Activated naive CD4-positive, alpha-beta T cell treated with anti-CD3 and anti-CD28 coated beads for 36 hours (primary cell): ENCODE measurements around the gene AJAP1. TPM values are rescaled to one million over a fixed set of nuclear protein-coding genes. Genes with fewer than 3 reads are reported as not detected.

Experiments used
- CTCF ChIA-PET: fragments of 350-600 bp; sonication (Branson Sonifier 250); formaldehyde crosslinking; loops from one replicate; lab custom pipeline; 2021; ENCODE audit warnings: antibody characterized with exemption; lab: Charles Lee
- DNase-seq: peaks from one replicate; pipeline ENCODE4 v3.0.0-alpha.2; 2020
- H3K27ac Mint-ChIP-seq: one replicate; pipeline ENCODE4 v1.8.0; 2021; ENCODE audit warnings: mild to moderate bottlenecking, mixed read lengths
- H3K27me3 Mint-ChIP-seq: one replicate; pipeline ENCODE4 v1.8.0; 2021; ENCODE audit warnings: low read depth, mixed read lengths
- H3K36me3 Mint-ChIP-seq: one replicate; pipeline ENCODE4 v1.8.0; 2021; ENCODE audit warnings: low read depth, mixed read lengths
- H3K4me1 Mint-ChIP-seq: one replicate; pipeline ENCODE4 v1.8.0; 2021; ENCODE audit warnings: low read depth, mixed read lengths
- H3K4me3 Mint-ChIP-seq: one replicate; pipeline ENCODE4 v1.8.0; 2021; ENCODE audit warnings: mild to moderate bottlenecking, moderate library complexity, mixed read lengths
- H3K9me3 Mint-ChIP-seq: one replicate; pipeline ENCODE4 v1.8.0; 2021; ENCODE audit warnings: mixed read lengths
- intact Hi-C: fragments of 100-400 bp; cut with micrococcal nuclease; formaldehyde crosslinking; loops from one replicate; pipeline ENCODE4 v1.15.1; 2023
- total RNA-seq, 2 experiments: library from RNA; stranded (reverse); gene quantifications; one replicate each; pipeline ENCODE4 v1.2.3, GENCODE V29; 2021

The AJAP1 gene
- total RNA-seq, 2 experiments from 2014 or later = 0.15 TPM; not detected in 1

DNA sequence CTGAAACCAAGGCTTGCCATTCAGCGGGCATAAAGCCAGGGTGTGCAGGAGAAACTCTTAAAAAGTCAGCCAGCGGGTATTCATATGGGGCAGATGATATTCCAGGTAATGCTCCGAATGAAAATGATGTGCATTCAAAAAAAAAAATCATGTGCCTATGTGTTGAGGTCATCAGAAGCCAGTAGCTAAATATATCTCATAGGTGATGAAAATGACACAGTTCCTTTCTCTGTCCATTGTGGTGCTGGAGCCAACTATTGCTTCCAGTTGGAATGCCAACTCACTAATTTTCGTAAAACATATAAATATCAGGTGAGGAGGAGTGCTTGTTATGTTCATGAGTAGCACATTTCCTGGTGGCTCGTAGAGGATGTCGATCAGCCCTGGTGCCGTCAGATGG is 23.2 kb downstream of the AJAP1 start:
- no peak for DNase-seq
- intact Hi-C loops = no loop called here
- H3K27ac Mint-ChIP-seq = no peak overlapping the region
- no peak overlapping the region for H3K4me3 Mint-ChIP-seq
- no peaks in the 10 kb centered on the region for H3K4me1 Mint-ChIP-seq
- peaks cover 16% of the 10 kb centered on the region for H3K9me3 Mint-ChIP-seq
- peaks cover 4% of the 10 kb centered on the region for H3K27me3 Mint-ChIP-seq
- CTCF ChIA-PET = no interaction called here
- H3K36me3 Mint-ChIP-seq = peaks cover 2% of the 10 kb centered on the region

DNA sequence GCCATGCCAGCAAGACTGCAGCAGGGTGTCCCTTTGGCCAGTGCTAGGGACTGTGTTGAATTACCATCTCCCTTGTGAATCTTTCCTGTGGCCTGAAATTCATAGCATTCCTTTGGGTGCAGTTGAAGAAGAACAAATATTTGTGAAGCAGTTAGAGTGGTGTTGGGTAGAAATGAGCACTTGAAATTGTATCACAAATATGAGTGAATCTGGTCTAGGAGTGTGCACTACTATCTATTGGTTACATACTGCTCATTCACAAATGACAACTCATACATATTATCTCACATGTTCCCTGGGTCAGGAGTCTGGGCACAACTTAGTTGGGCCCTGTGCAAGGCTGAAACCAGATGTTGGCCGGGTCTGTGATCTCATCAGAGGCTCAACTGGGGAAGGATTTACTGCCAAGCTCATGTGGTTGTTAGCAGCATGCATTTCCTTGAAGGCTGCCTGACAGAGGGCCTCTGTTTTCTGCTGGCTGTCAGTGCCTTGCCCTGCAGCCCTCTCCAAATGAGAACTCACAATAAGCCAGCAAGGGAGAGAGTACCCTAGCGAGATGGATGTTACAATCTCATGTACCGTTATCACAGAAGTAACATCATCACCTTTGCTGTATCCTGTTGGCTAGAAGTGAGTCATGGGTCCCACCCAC is 23.8 kb downstream of the AJAP1 start:
- DNase-seq = no peak
- Mint-ChIP-seq H3K27me3 (no peaks in the 10 kb centered on the region), H3K36me3 (peaks cover 2% of the 10 kb centered on the region), H3K27ac (no peak overlapping the region), H3K4me3 (no peak overlapping the region), H3K4me1 (no peaks in the 10 kb centered on the region), H3K9me3 (peaks cover 16% of the 10 kb centered on the region)
- CTCF ChIA-PET = no interaction called here
- intact Hi-C loops = no loop called here

DNA sequence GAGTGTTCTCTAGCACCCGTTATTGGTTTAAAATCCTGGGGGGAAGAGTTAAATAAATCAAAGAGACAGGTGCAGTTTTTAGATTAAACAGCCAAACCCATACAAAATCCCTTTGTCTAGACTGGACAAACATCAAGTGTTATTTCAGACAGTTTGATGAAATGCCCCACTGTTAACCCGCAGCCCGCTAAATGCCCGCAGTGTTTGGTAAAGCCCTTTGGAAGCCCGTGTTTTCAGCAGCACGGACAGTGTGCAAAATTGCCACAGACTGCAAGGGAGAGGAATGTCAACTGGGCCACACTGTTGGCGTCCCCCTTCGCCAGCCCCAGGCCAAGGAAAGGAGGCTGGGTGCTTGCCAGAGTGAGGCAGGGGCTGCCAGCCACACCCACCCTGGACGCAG is 26.6 kb downstream of the AJAP1 start:
- intact Hi-C loops = no loop called here
- peaks cover 16% of the 10 kb centered on the region for H3K9me3 Mint-ChIP-seq
- H3K4me3 Mint-ChIP-seq = no peak overlapping the region

DNA sequence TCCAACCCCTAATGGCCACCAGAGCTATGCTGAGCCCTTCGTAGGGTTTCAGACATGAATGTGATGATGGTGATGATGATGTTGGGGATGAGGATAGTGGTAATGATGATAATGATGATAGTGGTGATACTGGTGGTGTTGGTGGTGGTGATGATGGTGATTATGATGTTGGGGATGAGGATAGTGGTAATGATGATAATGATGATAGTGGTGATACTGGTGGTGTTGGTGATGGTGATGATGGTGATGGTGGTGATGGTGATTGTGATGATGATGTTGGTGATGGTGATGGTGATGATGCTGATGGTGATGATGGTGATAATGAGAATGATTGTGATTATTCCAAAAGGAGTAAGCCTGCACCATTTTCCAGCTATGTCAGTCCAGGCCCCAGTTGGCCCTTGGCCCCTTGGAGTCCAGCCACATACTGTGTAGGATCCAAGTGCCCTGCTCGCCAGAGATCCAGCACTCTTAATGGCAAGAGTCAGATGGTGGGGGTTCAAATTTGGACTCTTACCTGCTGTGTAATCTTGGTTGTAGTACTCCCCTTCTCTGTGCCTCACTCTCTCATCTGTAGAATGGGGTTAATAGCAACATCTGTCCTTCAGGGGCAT is 28.3 kb downstream of the AJAP1 start:
- intact Hi-C loops = no loop called here
- Mint-ChIP-seq H3K27ac (no peak overlapping the region), H3K4me1 (no peaks in the 10 kb centered on the region), H3K27me3 (peaks cover 3% of the 10 kb centered on the region), H3K9me3 (peaks cover 16% of the 10 kb centered on the region), H3K4me3 (no peak overlapping the region), H3K36me3 (peaks cover 2% of the 10 kb centered on the region)
- no peak for DNase-seq
- CTCF ChIA-PET = no interaction called here

More for the DNA sequence above, 26.6 kb downstream of the AJAP1 start:
- Mint-ChIP-seq H3K4me1 (no peaks in the 10 kb centered on the region), H3K36me3 (peaks cover 2% of the 10 kb centered on the region), H3K27me3 (peaks cover 3% of the 10 kb centered on the region), H3K27ac (no peak overlapping the region)
- no peak for DNase-seq
- CTCF ChIA-PET = no interaction called here

DNA sequence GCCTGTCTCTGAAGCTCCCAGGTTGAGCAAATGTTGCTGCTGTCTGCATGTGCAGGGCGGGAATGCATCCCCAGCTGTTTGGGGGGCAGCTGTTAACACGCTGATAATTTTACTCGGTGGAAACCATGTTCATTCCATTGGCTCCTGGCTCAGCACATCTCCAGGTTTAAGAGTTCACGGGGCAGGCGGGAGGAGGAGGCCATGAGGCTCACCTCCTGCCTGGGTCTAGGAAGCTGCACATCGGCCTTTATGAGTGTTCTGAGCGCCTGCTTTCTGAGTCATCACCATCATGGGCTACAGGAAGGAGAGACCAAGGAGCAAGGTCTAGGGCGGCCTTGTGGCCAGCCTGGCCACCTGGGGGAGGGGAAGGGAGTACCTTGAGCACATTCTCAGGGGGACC is 29.7 kb downstream of the AJAP1 start:
- Mint-ChIP-seq H3K27ac (no peak overlapping the region), H3K4me3 (no peak overlapping the region), H3K27me3 (peaks cover 3% of the 10 kb centered on the region), H3K4me1 (no peaks in the 10 kb centered on the region), H3K36me3 (no peaks in the 10 kb centered on the region), H3K9me3 (peaks cover 8% of the 10 kb centered on the region)
- DNase-seq = no peak
- CTCF ChIA-PET = no interaction called here
- intact Hi-C loops = no loop called here

DNA sequence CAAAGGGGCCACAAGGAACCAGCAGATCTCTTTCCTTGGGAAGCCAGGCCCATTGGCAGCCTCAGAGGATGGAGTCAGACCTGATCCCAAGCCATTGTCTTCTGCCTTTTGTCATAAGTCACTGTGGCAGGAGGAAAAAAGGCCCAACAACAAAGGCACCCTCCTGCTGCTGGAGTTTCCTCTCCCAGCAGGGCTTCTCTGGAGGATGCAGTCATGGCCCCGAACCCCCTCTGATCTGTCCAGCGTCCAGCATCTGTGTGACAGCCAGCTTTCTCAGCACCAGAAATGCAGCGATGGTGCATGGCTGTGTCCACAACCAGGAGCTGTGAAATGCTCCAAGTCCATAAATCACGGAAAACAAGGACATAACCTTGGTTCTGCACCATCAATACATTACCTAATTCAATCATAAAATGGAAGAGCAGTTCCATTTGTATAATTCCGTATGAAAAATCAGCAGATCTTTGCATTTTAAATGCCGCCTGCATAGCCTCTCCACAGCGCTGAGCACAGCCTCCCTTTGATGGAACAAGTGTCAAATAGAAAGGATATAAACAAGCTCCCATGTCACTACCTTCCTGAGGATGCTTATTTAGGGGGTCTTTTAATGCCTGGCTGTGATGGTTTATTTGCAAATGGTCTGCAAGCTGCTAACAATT is 30.6 kb downstream of the AJAP1 start:
- peaks cover 3% of the 10 kb centered on the region for H3K27me3 Mint-ChIP-seq
- H3K27ac Mint-ChIP-seq = no peak overlapping the region
- CTCF ChIA-PET = no interaction called here
- H3K4me1 Mint-ChIP-seq = no peaks in the 10 kb centered on the region
- H3K4me3 Mint-ChIP-seq = no peak overlapping the region
- intact Hi-C loops = no loop called here
- no peak for DNase-seq
- H3K9me3 Mint-ChIP-seq = peaks cover 3% of the 10 kb centered on the region
- no peaks in the 10 kb centered on the region for H3K36me3 Mint-ChIP-seq

DNA sequence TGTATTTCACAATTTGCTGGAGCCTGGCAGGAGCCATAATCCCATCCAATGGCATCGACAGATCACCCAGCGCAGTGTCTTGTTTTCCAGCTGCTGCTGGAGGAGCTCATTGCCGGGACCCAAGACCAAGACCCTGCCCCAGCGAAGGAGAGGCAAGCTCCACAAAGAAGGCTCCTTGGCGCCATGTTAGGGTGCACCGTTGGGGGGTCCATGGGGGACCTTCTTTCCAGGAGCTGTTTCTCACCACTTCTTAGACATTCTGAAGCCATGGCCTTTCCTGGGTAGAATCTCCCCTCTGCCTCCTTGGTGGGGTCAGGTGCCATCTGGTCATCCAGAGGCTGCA is 31.1 kb downstream of the AJAP1 start:
- peaks cover 3% of the 10 kb centered on the region for H3K27me3 Mint-ChIP-seq
- CTCF ChIA-PET = no interaction called here
- H3K4me1 Mint-ChIP-seq = no peaks in the 10 kb centered on the region
- peaks cover 2% of the 10 kb centered on the region for H3K9me3 Mint-ChIP-seq
- intact Hi-C loops = no loop called here
- no peak for DNase-seq
- H3K36me3 Mint-ChIP-seq = no peaks in the 10 kb centered on the region
- H3K27ac Mint-ChIP-seq = no peak overlapping the region
- no peak overlapping the region for H3K4me3 Mint-ChIP-seq

DNA sequence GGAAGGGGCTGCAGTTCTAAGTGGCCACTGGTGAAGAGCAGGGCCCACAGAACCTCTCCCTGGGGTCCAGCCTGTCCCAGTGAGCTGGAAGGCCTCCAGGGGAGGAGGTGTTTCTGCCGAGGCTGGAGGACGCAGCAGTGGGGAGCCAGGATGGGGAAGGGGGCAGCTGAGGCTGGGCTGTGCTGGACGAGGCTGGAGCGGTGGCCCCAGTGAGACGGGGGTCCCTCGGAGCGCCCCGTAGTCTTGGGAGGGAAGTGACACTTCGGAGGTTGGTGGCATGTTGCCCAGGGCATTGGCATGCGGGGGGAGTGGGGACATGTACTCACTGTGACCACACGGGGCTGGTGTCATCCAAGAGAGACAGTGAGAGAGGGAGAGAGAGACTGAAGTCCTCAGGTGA is 33.5 kb downstream of the AJAP1 start:
- H3K27me3 Mint-ChIP-seq = peaks cover 3% of the 10 kb centered on the region
- no peaks in the 10 kb centered on the region for H3K36me3 Mint-ChIP-seq
- no peak for DNase-seq
- intact Hi-C loops = no loop called here
- no peaks in the 10 kb centered on the region for H3K9me3 Mint-ChIP-seq
- CTCF ChIA-PET = no interaction called here
- no peaks in the 10 kb centered on the region for H3K4me1 Mint-ChIP-seq
- H3K4me3 Mint-ChIP-seq = no peak overlapping the region
- H3K27ac Mint-ChIP-seq = no peak overlapping the region

DNA sequence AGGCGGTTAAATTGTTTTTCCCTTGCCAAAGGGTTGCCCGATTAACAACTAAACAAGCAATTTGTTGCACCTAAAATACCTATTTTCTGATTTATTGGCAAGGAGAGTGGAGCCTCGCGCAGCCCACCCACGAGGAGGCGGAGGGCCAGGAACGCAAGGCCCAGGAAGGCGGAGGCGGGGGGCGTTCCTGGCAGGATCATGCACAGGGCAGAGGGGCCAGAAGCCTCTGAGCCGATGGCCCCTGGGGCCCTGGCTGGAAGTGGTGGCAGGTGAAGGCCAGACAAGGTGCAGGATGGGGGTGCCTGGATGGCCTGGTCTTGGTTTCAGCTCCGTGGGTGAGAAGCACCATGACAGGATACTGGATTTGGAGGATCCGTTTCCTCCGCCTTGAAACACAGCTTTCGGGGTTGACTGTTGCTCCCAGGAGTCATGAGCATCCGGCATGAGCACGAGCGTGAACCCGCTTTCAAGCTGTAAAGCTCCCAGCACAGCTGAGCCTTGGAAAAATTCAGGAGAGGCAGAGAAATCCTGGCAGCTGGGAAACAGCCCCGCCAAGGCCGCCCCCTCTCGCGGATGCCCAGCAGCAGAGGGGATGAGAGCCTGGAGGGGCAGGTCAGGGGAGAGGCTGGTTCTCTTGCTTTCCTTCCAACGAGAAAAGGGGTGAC is 35.0 kb downstream of the AJAP1 start:
- no peak for DNase-seq
- no peaks in the 10 kb centered on the region for H3K27me3 Mint-ChIP-seq

DNA sequence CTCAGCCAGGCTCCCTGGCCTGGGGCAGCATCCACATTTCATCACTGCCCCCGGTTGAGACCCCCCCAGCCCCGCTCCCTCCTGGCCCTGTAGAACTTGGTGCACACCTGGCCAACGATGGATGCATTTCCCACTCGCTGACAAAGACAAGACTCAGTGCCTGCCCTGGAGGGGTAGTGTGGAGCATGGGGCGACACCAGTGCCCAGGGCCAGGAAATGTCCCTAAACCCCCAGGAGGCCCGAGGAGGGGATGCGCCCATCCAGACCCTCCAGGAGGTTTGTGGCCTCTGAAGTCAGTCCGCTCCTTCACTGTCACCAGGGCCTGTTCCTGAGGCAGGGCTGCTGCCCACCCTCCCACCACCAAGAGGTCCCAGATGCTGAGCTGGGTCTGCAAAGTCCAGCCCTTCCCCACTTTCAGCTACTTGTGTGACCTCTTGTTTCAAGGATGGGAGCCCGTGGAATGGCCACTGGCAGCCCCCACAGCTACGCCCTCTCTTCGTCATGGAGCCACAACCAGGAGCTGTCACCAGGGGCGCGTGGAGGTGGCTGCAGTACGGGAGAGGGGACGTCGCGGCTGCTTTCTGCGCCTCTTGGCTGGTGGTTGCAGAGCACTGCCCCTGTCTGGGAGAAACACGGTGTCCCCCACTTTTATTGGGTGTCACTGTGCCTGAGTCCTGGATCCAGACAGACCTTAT is 35.7 kb downstream of the AJAP1 start:
- Mint-ChIP-seq H3K36me3 (no peaks in the 10 kb centered on the region), H3K4me1 (no peaks in the 10 kb centered on the region), H3K27me3 (no peaks in the 10 kb centered on the region), H3K4me3 (no peak overlapping the region), H3K27ac (no peak overlapping the region), H3K9me3 (no peaks in the 10 kb centered on the region)
- CTCF ChIA-PET = no interaction called here
- intact Hi-C loops = no loop called here
- DNase-seq = no peak

More for the DNA sequence above, 35.0 kb downstream of the AJAP1 start:
- intact Hi-C loops = no loop called here
- CTCF ChIA-PET = no interaction called here
- Mint-ChIP-seq H3K27ac (no peak overlapping the region), H3K4me3 (no peak overlapping the region), H3K9me3 (no peaks in the 10 kb centered on the region), H3K36me3 (no peaks in the 10 kb centered on the region), H3K4me1 (no peaks in the 10 kb centered on the region)

DNA sequence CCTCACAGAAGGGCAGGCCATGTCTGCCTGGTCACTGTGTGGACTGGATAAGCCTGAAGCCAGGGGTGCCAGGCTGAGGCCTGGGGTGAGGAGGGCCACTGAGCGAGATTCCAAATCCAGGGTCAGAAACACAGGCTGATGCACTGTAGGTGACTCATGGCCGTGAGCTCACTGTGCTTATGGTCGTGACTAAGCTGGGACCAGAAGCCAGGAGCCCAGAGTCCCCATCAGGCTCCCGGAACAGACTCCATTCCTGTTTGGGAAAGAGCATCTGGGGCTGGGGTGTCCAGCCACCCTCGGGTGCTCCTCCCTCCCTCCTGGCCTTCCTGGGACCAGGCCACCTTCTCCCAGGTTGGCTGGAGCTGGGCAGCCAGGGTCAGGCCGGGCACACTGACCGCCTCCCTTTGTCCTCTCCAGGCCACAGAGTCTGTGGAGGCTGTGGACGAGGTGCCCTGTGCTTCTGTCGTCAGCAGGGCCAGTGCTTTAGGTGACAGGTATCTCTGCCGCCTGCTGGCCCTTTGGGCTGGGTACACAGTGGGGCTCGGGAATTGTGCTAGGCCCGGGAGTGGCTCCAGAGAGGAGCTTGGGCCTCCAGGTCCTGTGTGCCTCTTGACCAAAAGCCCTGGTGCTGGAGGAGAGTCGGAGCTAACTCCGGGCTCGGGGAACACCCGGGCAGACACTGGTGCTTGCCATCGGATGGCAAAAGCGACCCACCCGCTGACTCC is 36.7 kb downstream of the AJAP1 start:
- H3K36me3 Mint-ChIP-seq = no peaks in the 10 kb centered on the region
- intact Hi-C loops = no loop called here

More for the DNA sequence above, 36.7 kb downstream of the AJAP1 start:
- no peak overlapping the region for H3K4me3 Mint-ChIP-seq
- no peak overlapping the region for H3K27ac Mint-ChIP-seq
- CTCF ChIA-PET = no interaction called here
- no peaks in the 10 kb centered on the region for H3K27me3 Mint-ChIP-seq
- H3K4me1 Mint-ChIP-seq = no peaks in the 10 kb centered on the region
- H3K9me3 Mint-ChIP-seq = no peaks in the 10 kb centered on the region
- no peak for DNase-seq
